SJSA1 (cell line): ENCODE results near the gene PI4KB. TPM values are rescaled to one million over a fixed set of nuclear protein-coding genes. Genes with fewer than 3 reads are reported as not detected.
A peak's percentile ranks its signal among the peaks of the same experiment; 100 is the strongest.

ENCODE experiments used
- DNase-seq, 2 experiments: peaks; one replicate each; pipeline ENCODE4 v3.0.0-alpha.2; 2015 to 2020; ENCODE audit warnings: low spot score in 2 of 2, low read depth in 1 of 2
- H3K27ac ChIP-seq: fragments of 250-450 bp; sonication (Bioruptor Pico); 2 replicates; pipeline ENCODE4 v1.5.1; 2020; ENCODE audit warnings: mild to moderate bottlenecking, moderate library complexity
- H3K27me3 ChIP-seq: fragments of 250-450 bp; sonication (Bioruptor Pico); replicated peaks from 2 replicates; pipeline ENCODE4 v1.5.1; 2020; ENCODE audit warnings: mild to moderate bottlenecking, moderate library complexity
- H3K36me3 ChIP-seq: fragments of 250-450 bp; sonication (Bioruptor Pico); 2 replicates; pipeline ENCODE4 v1.5.1; 2020; ENCODE audit warnings: mild to moderate bottlenecking
- H3K4me1 ChIP-seq: fragments of 250-450 bp; sonication (Bioruptor Pico); replicated peaks from 2 replicates; pipeline ENCODE4 v1.6.1; 2021; ENCODE audit warnings: mild to moderate bottlenecking
- H3K4me3 ChIP-seq: fragments of 250-450 bp; sonication (Bioruptor Pico); 2 replicates; pipeline ENCODE4 v1.5.1; 2020; ENCODE audit warnings: mild to moderate bottlenecking
- H3K9me3 ChIP-seq: fragments of 250-450 bp; sonication (Bioruptor Pico); replicated peaks from 2 replicates; pipeline ENCODE4 v1.5.1; 2020; ENCODE audit warnings: mild to moderate bottlenecking
- total RNA-seq: library from RNA; depleted of rRNA; stranded (reverse); fragments of >200 nt; shearing (Covaris generic); gene quantifications from 2 replicates; pipeline ENCODE4 v1.2.3, GENCODE V29; 2014

Gene PI4KB
- total RNA-seq, 1 experiment from 2014 or later = 60.4 TPM

- no peak overlapping the region for H3K27ac ChIP-seq
- no peaks in the 10 kb centered on the region for H3K27me3 ChIP-seq
- H3K9me3 ChIP-seq = no peaks in the 10 kb centered on the region
- H3K4me1 ChIP-seq = peaks cover 4% of the 10 kb centered on the region
- H3K36me3 ChIP-seq = no peaks in the 10 kb centered on the region
- no peak overlapping the region for H3K4me3 ChIP-seq
- DNase-seq = no peak
Measured at GRCh38 chr1:151336556-151336955, 9.3 kb upstream of the PI4KB start.

- Histone ChIP-seq H3K9me3 (no peaks in the 10 kb centered on the region), H3K4me1 (no peaks in the 10 kb centered on the region), H3K27ac (no peak overlapping the region), H3K36me3 (no peaks in the 10 kb centered on the region), H3K4me3 (no peak overlapping the region), H3K27me3 (no peaks in the 10 kb centered on the region)
- no peak for DNase-seq
Measured at GRCh38 chr1:151334822-151335221, 7.6 kb upstream of the PI4KB start.

GRCh38 chr1:151327903-151328674, 873 bp upstream of the PI4KB start:
- H3K27ac ChIP-seq = peak overlapping the region; percentile 98
- H3K36me3 ChIP-seq = peaks cover 34% of the 10 kb centered on the region
- H3K27me3 ChIP-seq = no peaks in the 10 kb centered on the region
- H3K4me3 ChIP-seq = peak overlapping the region; percentile 55
- no peak for DNase-seq
- peaks cover 34% of the 10 kb centered on the region for H3K4me1 ChIP-seq
- H3K9me3 ChIP-seq = no peaks in the 10 kb centered on the region

DNA sequence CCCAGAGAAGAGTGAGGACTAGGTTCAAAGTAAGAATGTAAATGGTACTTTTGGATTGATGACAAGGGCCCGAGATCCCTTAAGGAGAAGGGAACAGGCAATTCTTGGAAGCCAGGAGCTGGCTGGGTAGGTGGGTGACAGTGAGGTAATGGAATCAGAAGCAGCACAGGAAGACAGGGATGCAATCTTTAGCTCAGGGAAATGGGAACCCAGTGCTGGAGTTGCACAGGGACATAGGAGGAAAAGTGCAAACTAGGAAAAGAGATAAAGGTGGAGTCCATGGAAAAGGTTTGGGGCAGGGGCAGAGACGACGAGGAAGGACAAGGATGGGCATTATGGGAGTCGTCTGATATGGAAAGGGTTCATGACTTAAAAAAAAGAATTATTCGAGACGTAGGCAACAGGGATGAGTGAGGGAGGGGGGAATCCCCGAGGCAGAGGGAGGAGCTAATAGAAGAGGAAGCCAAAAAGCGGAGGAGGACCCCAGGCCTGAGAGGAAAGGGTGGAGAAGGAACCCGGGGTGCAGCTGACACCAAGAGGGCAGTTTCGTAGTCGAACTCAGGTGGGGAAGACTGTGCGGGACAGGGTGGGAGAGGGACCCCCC, 495 bp downstream of the PI4KB start:
- no peaks in the 10 kb centered on the region for H3K9me3 ChIP-seq
- H3K4me1 ChIP-seq = peaks cover 34% of the 10 kb centered on the region
- peaks cover 47% of the 10 kb centered on the region for H3K36me3 ChIP-seq
- DNase-seq = peak; percentile 60 to 66
- no peaks in the 10 kb centered on the region for H3K27me3 ChIP-seq
- H3K4me3 ChIP-seq = peak overlapping the region; percentile 55
- H3K27ac ChIP-seq = peak overlapping the region; percentile 98

DNA sequence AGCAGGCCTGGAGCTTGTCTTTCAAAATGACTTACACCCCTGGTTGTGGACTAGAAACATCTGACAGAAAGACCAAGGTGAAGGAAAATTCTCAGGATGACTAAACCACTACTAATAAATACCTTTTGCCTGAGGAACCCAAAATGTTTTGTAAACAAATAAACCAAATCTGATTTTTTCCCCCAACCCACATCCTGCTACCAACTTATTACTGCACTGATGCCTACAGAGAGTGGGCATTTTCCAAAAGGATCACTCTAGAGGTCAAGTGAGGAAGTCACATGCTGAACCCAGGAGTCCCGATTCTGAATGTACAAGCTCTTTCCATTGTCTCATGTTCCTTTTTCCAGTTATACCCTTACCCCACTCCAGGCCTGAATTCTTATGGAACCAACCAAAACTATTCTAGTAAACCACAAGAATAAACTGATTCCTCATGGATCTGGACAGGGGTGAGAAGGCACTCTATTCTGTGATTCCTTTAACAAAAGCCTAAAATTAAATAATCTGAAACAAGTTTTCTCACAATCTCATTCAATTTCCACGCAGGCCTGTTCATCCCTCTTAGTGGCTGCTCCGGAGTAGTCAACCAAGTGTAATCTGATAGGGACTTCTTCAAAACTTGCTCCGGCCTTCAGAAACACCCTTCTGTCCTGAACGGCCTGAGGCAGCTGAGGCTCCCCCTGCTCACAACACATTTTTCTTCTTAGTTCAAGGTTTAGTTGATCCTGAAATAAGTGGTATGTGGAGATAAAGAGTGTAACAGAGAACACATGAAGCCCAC, 1.4 kb downstream of the PI4KB start:
- Histone ChIP-seq H3K4me1 (peaks cover 34% of the 10 kb centered on the region), H3K27me3 (no peaks in the 10 kb centered on the region), H3K27ac (peak overlapping the region; percentile 98), H3K36me3 (peaks cover 51% of the 10 kb centered on the region), H3K9me3 (no peaks in the 10 kb centered on the region), H3K4me3 (peak overlapping the region; percentile 55)
- peak; percentile 55 to 73 for DNase-seq

DNA sequence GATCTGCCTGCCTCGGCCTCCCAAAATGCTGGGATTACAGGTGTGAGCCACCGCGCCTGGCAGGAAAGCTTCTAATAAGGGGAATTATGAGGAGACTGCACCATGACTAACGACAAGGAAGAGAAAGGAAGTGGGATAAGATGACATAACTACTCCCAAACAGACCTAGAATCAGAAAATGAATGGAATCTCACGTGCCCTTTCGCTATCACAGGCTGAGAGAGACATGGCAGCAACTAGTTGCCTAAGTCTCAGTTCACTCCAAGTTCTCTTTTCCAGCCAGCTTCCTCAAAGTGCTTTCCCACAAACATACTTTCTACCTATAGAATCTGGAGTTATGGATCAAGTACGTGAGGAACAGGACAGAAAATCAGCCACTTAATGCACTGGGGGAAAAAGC, 2.0 kb downstream of the PI4KB start:
- H3K4me3 ChIP-seq = peak overlapping the region; percentile 55; the same call in 1 of the 2 replicates
- peak overlapping the region; percentile 98 for H3K27ac ChIP-seq
- peaks cover 34% of the 10 kb centered on the region for H3K4me1 ChIP-seq
- DNase-seq = no peak
- H3K27me3 ChIP-seq = no peaks in the 10 kb centered on the region
- H3K36me3 ChIP-seq = peaks cover 57% of the 10 kb centered on the region
- no peaks in the 10 kb centered on the region for H3K9me3 ChIP-seq

GRCh38 chr1:151324390-151324930, 2.8 kb downstream of the PI4KB start:
- H3K4me1 ChIP-seq = peaks cover 36% of the 10 kb centered on the region
- H3K4me3 ChIP-seq = no peak overlapping the region
- H3K27me3 ChIP-seq = no peaks in the 10 kb centered on the region
- no peak for DNase-seq
- H3K9me3 ChIP-seq = no peaks in the 10 kb centered on the region
- peaks cover 64% of the 10 kb centered on the region for H3K36me3 ChIP-seq
- H3K27ac ChIP-seq = peak overlapping the region; percentile 98

DNA sequence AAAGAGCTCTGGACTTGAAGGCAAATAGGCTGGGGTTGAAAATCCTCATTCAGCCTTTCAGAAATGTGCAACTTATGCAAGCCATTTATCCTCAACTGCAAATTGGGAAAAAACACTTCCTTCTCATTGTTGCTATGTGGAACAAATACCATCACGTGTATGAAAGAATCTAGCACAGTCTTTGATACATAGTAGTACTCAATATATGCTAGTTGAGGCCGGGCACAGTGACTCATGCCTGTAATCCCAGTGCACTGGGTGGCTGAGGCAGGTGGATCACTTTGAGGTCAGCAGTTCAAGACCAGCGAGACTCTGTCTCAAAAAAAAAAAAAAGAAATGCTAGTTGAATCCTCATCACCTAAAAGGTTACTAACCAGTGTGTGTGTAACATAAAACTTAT, 8.2 kb downstream of the PI4KB start:
- H3K4me3 ChIP-seq = no peak overlapping the region
- H3K27ac ChIP-seq = no peak overlapping the region
- H3K27me3 ChIP-seq = no peaks in the 10 kb centered on the region
- no peak for DNase-seq
- no peaks in the 10 kb centered on the region for H3K9me3 ChIP-seq
- peaks cover 91% of the 10 kb centered on the region for H3K36me3 ChIP-seq
- H3K4me1 ChIP-seq = peaks cover 27% of the 10 kb centered on the region

- Histone ChIP-seq H3K36me3 (peaks cover 94% of the 10 kb centered on the region), H3K9me3 (no peaks in the 10 kb centered on the region), H3K4me3 (no peak overlapping the region), H3K4me1 (peaks cover 60% of the 10 kb centered on the region), H3K27me3 (no peaks in the 10 kb centered on the region), H3K27ac (no peak overlapping the region)
- no peak for DNase-seq
Measured at GRCh38 chr1:151315565-151316235, 11.5 kb downstream of the PI4KB start.

GRCh38 chr1:151314137-151314875, 12.9 kb downstream of the PI4KB start:
- DNase-seq = peak; percentile 91 to 95
- H3K36me3 ChIP-seq = peaks cover 91% of the 10 kb centered on the region
- H3K4me3 ChIP-seq = no peak overlapping the region
- H3K9me3 ChIP-seq = no peaks in the 10 kb centered on the region
- no peaks in the 10 kb centered on the region for H3K27me3 ChIP-seq
- peak overlapping the region; percentile 95 for H3K27ac ChIP-seq
- H3K4me1 ChIP-seq = peaks cover 69% of the 10 kb centered on the region

DNA sequence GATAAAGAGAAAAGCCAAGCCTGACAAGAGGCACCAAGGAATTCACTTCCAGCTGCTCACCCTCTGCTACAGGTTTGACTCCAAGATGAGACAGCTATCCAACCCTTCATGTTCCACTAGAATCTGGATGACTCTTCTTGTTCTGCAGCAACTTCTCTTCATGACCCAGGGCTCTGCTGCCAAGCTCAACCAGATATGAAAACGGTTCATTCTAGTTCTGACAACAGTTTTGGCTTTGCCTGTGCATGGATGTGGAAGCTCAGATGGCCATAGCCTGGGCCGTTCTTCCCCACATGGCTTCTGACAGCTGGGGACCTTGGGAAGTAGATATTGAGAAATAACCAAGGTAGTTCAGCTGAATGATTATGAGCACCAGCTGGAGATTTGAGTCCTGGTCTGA, 13.7 kb downstream of the PI4KB start:
- H3K4me1 ChIP-seq = peaks cover 72% of the 10 kb centered on the region
- peaks cover 93% of the 10 kb centered on the region for H3K36me3 ChIP-seq
- no peaks in the 10 kb centered on the region for H3K27me3 ChIP-seq
- peak overlapping the region; percentile 95 for H3K27ac ChIP-seq
- no peaks in the 10 kb centered on the region for H3K9me3 ChIP-seq
- DNase-seq = no peak
- H3K4me3 ChIP-seq = no peak overlapping the region

DNA sequence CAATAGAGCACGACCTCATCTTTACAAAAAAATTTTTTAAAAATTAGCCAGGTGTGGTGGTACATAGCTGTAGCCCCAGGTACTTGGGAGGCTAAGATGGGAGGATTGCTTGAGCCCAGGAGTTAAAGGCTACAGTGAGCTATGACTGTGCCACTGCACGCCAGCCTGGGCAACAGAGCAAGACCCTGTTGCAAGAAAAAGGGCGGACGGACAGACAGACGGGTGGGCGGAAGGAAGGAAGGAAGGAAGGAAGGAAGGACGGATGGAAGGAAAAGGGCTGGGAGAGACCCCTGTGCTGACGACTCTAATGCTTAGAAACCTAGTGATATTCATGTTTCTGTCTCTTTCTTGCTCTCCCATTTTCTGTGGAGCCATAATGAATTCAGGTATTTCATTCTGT, 14.4 kb downstream of the PI4KB start:
- no peaks in the 10 kb centered on the region for H3K9me3 ChIP-seq
- no peak for DNase-seq
- H3K4me3 ChIP-seq = no peak overlapping the region
- H3K27ac ChIP-seq = peak overlapping the region; percentile 95
- no peaks in the 10 kb centered on the region for H3K27me3 ChIP-seq
- H3K4me1 ChIP-seq = peaks cover 72% of the 10 kb centered on the region
- peaks cover 93% of the 10 kb centered on the region for H3K36me3 ChIP-seq

- Histone ChIP-seq H3K4me3 (no peak overlapping the region), H3K27me3 (no peaks in the 10 kb centered on the region), H3K27ac (peak overlapping the region; percentile 95), H3K9me3 (no peaks in the 10 kb centered on the region), H3K4me1 (peaks cover 72% of the 10 kb centered on the region), H3K36me3 (peaks cover 93% of the 10 kb centered on the region)
- DNase-seq = peak in 1 of 2 experiments; percentile 43
Measured at GRCh38 chr1:151312411-151312810, 14.8 kb downstream of the PI4KB start.
